LNCaP clone FGC (cell line): ENCODE results near the gene EPHB3.

Experiments
- DNase-seq: peaks from one replicate; pipeline ENCODE4 v3.0.0-alpha.2; 2011; ENCODE audit warnings: low read depth
- H3K4me3 ChIP-seq: 2 replicates; pipeline ENCODE4 v1.5.1; 2011; ENCODE audit warnings: mild to moderate bottlenecking, low read depth, low read length, control low read depth
- CTCF ChIP-seq: IDR thresholded peaks from 2 replicates; pipeline ENCODE4 v1.5.1; 2012; ENCODE audit warnings: mild to moderate bottlenecking; ENCODE audit not compliant: control insufficient read depth, insufficient read depth; ENCODE audit errors: extremely low read depth

EPHB3 gene

GRCh38 chr3:184575701-184576100 lies 14.1 kb downstream of the EPHB3 start:
- DNase-seq, result no peak
- no peak for TF ChIP-seq CTCF
- H3K4me3 ChIP-seq, result no peak overlapping the region

- H3K4me3 ChIP-seq, result no peak overlapping the region
- TF ChIP-seq CTCF, result no peak
- DNase-seq, result no peak
Observed at GRCh38 chr3:184576457-184577240, 15.1 kb downstream of the EPHB3 start.

GRCh38 chr3:184577546-184577945 lies 16.0 kb downstream of the EPHB3 start:
- TF ChIP-seq CTCF, result no peak
- no peak for DNase-seq
- no peak overlapping the region for H3K4me3 ChIP-seq

GRCh38 chr3:184578218-184578617 lies 16.6 kb downstream of the EPHB3 start:
- H3K4me3 ChIP-seq, result no peak overlapping the region
- DNase-seq, result no peak
- no peak for TF ChIP-seq CTCF

GRCh38 chr3:184578822-184579221 lies 17.2 kb downstream of the EPHB3 start:
- DNase-seq, result no peak
- no peak overlapping the region for H3K4me3 ChIP-seq
- no peak for TF ChIP-seq CTCF

GRCh38 chr3:184579513-184579912 lies 17.9 kb downstream of the EPHB3 start:
- TF ChIP-seq CTCF, result no peak
- DNase-seq, result no peak
- no peak overlapping the region for H3K4me3 ChIP-seq

GRCh38 chr3:184580376-184580775 lies 18.8 kb downstream of the EPHB3 start:
- no peak for DNase-seq
- no peak overlapping the region for H3K4me3 ChIP-seq
- no peak for TF ChIP-seq CTCF
